Measurements from ENCODE around the gene PBRM1. TPM values are rescaled to one million over a fixed set of nuclear protein-coding genes. Genes with fewer than 3 reads are reported as not detected.

The PBRM1 gene
- total and polyA plus RNA-seq, 2 donors, result 25.1 to 125 TPM

DNA sequence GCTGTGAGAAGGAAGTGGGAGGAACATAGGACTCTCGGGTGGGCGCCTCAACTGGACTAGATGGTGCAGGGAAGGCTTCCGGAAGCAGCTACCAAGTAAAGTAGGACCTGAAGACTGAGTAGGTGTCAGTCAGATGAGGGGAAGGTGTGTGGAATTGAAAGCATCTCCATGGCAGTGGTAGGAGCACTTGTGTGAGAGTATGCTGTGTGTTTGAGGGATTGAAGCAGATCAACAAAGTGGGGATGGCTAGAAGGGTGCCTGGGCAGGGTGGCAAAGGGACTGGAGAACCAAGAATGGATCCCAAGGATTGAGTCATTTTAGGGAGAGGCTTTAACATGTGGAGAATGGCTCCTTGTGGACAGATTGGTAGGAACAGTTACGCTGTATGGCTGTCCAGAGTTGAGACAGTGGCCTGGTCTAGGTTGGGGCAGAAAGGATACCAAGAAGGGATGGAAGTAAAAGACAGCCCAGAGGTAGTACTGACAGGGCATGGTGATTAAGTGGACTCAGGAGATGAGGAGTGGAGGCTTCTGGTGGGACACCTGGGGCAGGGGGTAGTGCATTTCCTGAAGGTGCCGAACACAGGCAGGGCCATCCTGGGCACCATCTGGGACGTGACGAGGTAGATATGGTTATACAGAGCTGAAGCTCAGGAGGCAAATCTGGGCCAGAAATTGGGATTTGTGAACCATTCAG lies 147.8 kb downstream of the PBRM1 start:
- WGBS, result 80% methylated on average over 7 of the region's 7 CpGs
- DNase-seq (ENCODE audit: extremely low spot score), result no peak
- peaks cover 3% of the 10 kb centered on the region for H3K4me1 ChIP-seq (ENCODE audit: insufficient read depth)
- H3K36me3 ChIP-seq (ENCODE audit: insufficient read depth), result no peaks in the 10 kb centered on the region
- no peak overlapping the region for H3K27ac ChIP-seq (ENCODE audit: low read depth)
- H3K4me3 ChIP-seq (ENCODE audit: low read depth, low read length), result peak overlapping the region; percentile 53

DNA sequence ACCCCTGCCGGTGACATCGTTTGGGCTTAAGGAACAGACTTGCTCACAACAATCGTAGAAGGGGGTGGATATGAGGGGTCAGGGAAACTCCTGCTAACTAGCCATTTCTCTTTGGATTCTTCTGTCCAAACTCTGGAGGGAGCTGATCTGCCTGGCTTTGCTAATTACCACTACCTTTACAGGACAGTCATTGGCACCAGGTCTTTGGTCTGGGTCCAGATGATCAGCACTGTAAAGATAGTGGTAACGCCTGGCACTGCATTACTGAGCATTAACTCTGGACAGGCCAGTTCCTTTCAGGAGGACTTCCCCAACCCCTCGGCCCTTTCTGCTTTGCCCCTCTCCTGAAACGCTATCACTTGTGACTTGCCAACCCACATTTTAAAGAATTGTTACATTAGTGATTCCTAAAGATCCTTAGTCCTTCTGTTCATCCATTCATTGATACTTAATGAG lies 148.5 kb downstream of the PBRM1 start:
- Histone ChIP-seq H3K27ac (ENCODE audit: low read depth) (peak overlapping the region; percentile 63), H3K4me1 (ENCODE audit: insufficient read depth) (peaks cover 3% of the 10 kb centered on the region), H3K36me3 (ENCODE audit: insufficient read depth) (no peaks in the 10 kb centered on the region), H3K4me3 (ENCODE audit: low read depth, low read length) (peak overlapping the region; percentile 53)
- DNase-seq (ENCODE audit: extremely low spot score), result no peak
- whole genome bisulfite sequencing, result 3% methylated on average over 6 of the region's 6 CpGs

DNA sequence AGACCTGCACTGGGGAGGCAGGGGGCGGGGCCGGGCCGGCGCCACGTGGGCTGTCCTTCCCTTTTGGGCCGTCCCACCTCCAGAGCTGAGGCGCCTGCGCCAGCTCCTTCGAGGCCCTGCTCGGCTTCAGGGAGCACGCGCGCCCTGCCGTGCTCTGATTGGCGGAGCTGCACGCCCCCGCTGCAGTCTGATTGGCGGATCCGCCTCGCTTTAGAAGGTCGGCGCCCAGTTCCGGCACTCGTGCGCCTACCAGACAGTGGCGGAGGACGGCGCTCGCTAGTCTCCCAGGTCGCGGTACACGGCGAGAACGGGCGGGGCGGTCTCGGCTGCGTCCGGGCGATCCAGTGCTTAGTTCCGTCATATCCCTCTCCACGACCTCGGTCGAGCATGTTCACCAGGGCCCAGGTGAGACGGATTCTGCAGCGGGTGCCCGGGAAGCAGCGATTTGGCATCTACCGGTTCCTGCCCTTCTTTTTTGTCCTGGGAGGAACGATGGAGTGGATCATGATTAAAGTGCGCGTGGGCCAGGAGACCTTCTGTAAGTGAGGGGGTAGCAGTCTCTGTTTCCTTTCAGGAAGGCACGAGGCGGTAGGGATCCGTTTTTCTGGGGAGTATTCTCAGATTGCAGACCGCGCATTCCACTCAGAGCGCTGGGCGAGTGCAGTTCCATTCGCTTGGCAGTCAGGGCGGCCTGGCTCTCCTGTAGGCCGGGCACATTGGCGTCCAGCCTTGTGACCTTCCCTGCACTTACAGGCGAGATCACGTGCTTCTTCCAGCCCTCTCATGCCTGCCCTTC lies 149.1 kb downstream of the PBRM1 start, which contains the start of gene UQCC5:
Gene UQCC5, plus strand, starts transcription at position 237 of the 796 bp plus-strand sequence. Its CDS starts 151 bp downstream, at position 388.
- no peaks in the 10 kb centered on the region for H3K36me3 ChIP-seq (ENCODE audit: insufficient read depth)
- DNase-seq (ENCODE audit: extremely low spot score), result peak; percentile 92
- peak within 1 kb of the TSS; percentile 53 for H3K4me3 ChIP-seq (ENCODE audit: low read depth, low read length)
- WGBS, result under 1% methylated on average over 65 of the region's 65 CpGs
- peaks cover 3% of the 10 kb centered on the region for H3K4me1 ChIP-seq (ENCODE audit: insufficient read depth)
- peak within 1 kb of the TSS; percentile 63 for H3K27ac ChIP-seq (ENCODE audit: low read depth)

DNA sequence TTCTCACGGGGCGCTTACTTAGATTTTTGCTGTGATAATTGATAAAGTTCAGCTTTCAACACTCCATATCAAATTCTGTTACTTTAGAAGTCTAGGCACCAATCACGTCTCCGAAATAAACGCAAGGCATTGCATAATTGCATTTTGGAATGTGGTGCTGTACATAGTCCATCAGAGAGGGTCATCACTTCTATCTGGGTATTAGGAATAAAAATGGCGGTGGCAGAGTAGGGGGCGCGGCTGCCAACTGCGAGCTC lies 149.7 kb downstream of the PBRM1 start:
- WGBS, result 11% methylated on average over 9 of the region's 9 CpGs
- Histone ChIP-seq H3K27ac (ENCODE audit: low read depth) (no peak overlapping the region), H3K4me1 (ENCODE audit: insufficient read depth) (peaks cover 3% of the 10 kb centered on the region), H3K4me3 (ENCODE audit: low read depth, low read length) (no peak overlapping the region), H3K36me3 (ENCODE audit: insufficient read depth) (no peaks in the 10 kb centered on the region)
- DNase-seq (ENCODE audit: extremely low spot score), result no peak

DNA sequence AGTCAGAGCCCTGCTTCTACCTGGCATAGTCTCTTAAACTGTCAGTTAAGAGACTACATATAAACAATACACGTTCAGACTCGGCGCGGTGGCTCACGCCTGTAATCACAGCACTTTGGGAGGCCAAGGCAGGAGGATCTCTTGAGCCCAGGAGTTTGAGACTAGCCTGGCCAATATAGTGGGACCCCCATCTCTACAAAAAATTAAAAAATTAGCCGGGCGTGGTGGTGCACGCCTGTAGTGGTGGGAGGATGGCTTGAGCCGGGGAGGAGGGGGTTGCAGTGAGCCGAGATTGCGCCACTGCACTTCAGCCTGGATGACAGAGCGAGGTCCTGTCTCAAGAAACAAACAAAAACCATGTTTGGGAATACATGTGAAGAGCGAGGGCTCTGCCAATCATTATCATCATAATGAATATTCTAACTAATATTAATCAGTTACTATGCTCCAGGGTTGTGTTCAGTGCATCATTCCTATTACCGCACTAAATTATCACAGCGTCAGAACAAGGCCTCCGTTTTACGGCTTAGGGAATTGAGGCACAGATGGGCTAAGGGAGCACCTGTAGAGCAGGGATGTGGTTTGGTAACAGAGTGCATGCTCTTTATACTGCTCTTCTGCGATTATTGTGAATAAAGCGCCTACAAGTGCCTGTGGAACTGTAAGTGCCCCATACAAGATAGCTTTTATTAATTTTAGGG lies 150.2 kb downstream of the PBRM1 start:
- Histone ChIP-seq H3K4me3 (ENCODE audit: low read depth, low read length) (no peak overlapping the region), H3K36me3 (ENCODE audit: insufficient read depth) (no peaks in the 10 kb centered on the region), H3K27ac (ENCODE audit: low read depth) (no peak overlapping the region), H3K4me1 (ENCODE audit: insufficient read depth) (peaks cover 3% of the 10 kb centered on the region)
- WGBS, result 88% methylated on average over 19 of the region's 19 CpGs
- no peak for DNase-seq (ENCODE audit: extremely low spot score)

DNA sequence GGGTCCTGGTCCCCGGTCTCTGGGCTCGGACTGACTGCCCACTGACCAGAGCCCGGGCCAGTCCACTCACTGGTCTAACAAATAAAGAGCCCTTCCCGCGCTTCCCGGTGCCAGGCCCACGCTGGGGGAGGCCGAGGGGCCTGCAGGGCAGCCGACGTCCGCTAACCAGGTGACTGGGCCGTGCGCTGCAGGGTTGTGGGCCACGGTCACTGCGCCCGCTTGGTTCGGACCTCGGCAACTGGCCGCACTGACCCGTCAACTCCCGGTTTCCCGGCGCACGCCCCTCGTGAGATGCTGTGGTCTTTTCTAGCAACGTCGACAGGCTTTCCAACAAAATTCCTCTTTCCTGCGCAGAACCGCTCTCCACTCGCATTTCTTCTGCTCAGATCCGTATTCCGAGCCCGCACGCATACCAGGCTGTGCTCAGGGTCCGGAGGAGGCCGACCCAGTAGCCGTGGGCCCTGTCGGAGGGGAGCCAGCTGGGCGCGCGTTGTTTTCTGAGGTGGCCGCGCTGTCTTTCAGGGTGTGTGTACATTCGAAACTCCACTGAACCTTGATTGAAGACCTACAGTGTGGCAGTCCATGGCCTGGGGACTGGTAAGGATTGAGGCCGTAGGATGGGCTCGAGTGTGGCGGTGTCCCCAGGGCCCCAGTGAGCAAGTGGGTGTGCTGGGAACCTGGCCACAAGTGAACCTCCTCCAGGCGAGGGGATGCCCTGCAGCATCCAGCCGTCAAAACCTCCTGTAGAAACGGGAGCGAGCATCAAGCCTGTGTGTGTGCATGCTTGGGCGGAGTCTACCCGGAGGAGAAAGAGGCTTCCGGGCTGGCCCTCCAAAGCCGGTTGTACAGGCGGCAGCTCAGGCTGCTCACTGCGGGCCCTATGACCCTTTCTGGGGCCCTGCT lies 151.2 kb downstream of the PBRM1 start:
- Histone ChIP-seq H3K36me3 (ENCODE audit: insufficient read depth) (no peaks in the 10 kb centered on the region), H3K4me1 (ENCODE audit: insufficient read depth) (peaks cover 3% of the 10 kb centered on the region), H3K4me3 (ENCODE audit: low read depth, low read length) (peak overlapping the region; percentile 78), H3K27ac (ENCODE audit: low read depth) (peak overlapping the region; percentile 78)
- DNase-seq (ENCODE audit: extremely low spot score), result no peak
- 26% methylated on average over 57 of the region's 57 CpGs for WGBS

DNA sequence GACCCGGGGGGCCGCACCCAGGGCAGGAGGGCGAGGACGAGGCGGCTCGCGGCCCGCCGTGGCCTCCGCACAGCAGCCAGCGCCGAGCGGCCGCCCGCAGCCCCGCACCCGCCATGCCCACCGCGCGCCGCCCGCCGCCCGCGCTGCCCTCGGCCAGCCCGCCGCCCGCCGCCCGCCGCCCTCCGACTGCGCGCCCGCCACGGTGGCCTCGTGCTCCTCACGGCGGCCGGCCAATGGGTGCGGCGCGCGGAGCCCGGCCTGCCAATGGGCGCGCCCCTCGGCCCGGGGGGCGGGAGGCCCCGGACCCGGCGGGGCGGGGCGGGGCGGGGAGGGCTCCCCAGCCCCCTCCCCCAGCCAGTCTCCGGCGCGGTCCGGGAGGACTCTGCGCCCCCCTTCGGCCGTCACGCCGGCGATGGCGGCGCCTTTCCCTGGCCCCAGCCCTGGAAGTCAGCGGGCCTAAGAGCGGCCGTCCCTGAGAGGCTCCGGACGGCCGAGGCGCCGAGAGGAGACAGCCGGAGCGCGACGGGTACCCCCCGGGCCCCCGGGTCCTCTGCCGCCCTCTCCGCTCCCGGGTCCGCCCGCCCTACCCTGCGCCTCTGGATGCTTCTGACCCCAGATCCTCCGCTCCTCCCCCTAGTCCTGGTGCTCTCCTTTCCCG lies 152.0 kb downstream of the PBRM1 start, which contains the start of gene NT5DC2:
Gene NT5DC2, minus strand, starts transcription at position 235 of the 658 bp plus-strand sequence. Its CDS starts 120 bp downstream, at position 115.
- no peaks in the 10 kb centered on the region for H3K36me3 ChIP-seq (ENCODE audit: insufficient read depth)
- H3K4me3 ChIP-seq (ENCODE audit: low read depth, low read length), result peak within 1 kb of the TSS; percentile 78
- H3K4me1 ChIP-seq (ENCODE audit: insufficient read depth), result peaks cover 3% of the 10 kb centered on the region
- WGBS, result 1% methylated on average over 78 of the region's 91 CpGs
- no peak for DNase-seq (ENCODE audit: extremely low spot score)
- H3K27ac ChIP-seq (ENCODE audit: low read depth), result peak within 1 kb of the TSS; percentile 78

DNA sequence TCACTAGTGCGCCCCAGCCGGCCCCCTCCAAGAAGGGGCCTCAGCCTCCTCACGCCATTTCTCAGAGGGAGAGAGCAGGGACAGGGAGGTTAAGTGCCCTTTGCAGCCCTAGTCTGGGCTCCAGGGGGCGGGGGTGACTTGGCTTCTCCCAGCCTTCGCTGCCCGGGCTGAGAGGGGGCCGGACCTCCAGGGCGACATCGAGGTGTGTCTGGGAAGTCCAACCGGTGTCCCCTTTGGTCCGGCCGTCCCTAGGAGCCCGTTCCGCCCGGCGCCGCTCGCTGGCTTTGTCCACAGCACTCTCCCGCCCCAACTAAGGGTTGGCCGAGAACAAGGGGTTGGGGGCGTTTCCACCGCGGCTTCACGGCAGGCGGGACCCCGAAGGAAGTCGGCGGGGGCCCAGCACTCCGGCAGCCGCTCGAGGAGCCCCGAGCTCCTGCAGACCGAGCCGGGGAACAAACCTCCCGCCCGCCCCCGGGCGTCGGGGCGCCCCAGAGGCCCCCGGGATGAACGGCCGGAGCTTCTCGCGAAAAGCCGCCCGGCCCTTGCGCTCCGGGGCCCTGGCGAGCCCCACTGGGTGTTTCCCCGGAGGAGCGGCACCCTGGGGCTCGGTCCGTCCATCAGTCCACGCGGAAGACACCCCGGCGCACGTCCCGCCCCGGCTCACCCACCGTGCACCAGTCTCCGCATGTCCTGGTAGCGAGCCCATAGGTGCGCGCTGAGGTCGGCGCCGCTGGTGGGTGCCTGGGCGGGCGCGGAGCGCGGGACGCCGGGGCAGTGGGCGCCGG lies 152.7 kb downstream of the PBRM1 start:
- no peak overlapping the region for H3K27ac ChIP-seq (ENCODE audit: low read depth)
- H3K4me3 ChIP-seq (ENCODE audit: low read depth, low read length), result peak overlapping the region; percentile 78
- H3K4me1 ChIP-seq (ENCODE audit: insufficient read depth), result no peaks in the 10 kb centered on the region
- no peaks in the 10 kb centered on the region for H3K36me3 ChIP-seq (ENCODE audit: insufficient read depth)
- WGBS, result 2% methylated on average over 78 of the region's 78 CpGs
- DNase-seq (ENCODE audit: extremely low spot score), result no peak

DNA sequence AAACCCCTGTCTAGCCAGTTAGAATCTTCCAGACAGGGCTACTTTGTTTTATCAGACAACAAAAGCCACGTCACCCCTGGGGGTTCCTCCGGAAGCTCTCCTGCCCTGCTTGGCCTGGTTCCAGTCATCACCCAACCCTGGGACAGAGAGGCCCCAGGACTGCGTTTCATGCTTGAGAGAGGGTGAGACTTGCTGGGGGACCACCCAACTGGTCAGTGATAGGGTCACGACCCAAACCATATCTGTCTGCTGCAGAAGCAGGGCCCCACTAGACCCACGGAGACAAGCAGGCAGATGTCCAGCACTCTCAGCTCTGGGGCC lies 153.2 kb downstream of the PBRM1 start:
- no peak overlapping the region for H3K27ac ChIP-seq (ENCODE audit: low read depth)
- H3K4me1 ChIP-seq (ENCODE audit: insufficient read depth), result no peaks in the 10 kb centered on the region
- H3K4me3 ChIP-seq (ENCODE audit: low read depth, low read length), result peak overlapping the region; percentile 78
- WGBS, result 32% methylated on average over 5 of the region's 5 CpGs
- DNase-seq (ENCODE audit: extremely low spot score), result no peak
- H3K36me3 ChIP-seq (ENCODE audit: insufficient read depth), result no peaks in the 10 kb centered on the region

DNA sequence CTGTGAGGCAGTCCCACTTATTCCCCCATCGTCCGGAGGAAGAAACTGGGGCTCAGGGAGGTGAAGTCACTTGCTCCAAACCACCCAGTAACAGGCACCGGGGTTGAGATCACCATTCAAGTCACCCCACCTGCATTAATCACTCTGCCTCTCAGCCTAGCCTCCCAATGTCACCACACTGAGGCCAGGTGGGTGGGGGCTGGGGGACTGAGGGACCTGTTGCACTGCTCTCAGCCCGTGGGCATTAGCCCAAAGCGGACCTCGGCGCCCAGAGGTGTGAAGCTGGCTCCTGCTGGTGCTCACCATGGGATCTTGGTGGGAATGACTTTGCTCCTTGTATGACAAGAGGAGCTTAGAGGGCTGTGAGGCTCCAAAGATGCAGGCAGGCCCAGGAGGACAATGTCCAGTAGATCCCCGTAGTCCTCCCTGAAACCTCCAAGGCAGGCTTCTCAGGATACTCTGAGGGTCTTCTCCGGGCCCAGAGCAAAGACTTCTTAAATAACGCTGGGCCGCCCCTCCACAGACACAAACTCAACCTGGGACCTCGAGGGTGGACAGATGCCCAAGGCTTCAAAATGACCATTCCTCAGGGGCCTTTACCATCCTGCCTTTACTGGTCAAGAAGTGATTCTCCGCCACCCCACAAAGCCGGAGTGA lies 153.7 kb downstream of the PBRM1 start:
- 81% methylated on average over 14 of the region's 14 CpGs for WGBS
- Histone ChIP-seq H3K4me3 (ENCODE audit: low read depth, low read length) (peak overlapping the region; percentile 78), H3K4me1 (ENCODE audit: insufficient read depth) (no peaks in the 10 kb centered on the region), H3K36me3 (ENCODE audit: insufficient read depth) (no peaks in the 10 kb centered on the region), H3K27ac (ENCODE audit: low read depth) (no peak overlapping the region)
- DNase-seq (ENCODE audit: extremely low spot score), result no peak

DNA sequence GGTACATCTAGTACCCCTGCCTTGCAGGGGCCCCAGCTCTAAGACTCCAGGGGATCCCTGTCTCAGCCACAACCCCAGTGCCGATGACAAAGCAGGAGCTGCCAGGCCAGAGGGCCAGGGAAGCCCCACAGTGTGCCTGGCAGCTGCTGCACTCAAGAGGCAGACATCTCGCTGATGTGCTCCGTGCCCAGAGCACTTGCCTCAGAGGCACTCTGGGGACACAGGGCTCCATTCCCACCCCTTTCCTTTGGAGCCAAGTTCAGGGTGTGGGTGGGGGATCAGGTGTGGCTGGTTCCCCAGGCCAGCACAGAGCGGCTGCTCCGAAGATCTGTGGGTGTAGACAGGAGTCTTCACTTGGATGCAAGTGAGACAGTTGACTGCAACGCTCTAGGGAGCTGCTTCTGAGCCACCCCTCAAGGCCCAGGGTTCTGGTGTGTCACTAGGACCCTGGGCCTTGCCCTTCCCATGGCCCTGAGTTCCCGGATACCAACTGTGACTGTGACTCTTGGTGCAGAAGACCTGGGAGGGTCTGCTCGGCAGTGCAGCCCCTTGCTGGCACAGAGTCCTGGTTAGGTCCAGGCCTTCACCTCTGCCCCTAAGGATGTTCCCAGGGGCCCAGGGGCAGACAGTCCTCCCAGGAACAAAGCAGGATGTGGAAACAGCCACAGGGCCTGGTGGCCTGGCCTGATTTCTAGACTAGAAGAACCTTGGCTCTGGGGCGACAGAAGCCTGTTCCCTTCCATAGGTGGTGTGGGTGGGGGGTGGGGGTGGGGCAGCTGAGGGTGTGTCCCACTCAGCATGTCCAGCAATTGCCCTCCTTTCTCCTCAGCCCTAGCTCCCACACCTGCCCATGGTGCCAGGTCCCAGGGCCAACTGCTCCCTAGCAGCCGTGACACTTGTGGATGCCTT lies 154.5 kb downstream of the PBRM1 start:
- 77% methylated on average over 10 of the region's 10 CpGs for WGBS
- H3K27ac ChIP-seq (ENCODE audit: low read depth), result no peak overlapping the region
- no peak overlapping the region for H3K4me3 ChIP-seq (ENCODE audit: low read depth, low read length)
- DNase-seq (ENCODE audit: extremely low spot score), result no peak
- no peaks in the 10 kb centered on the region for H3K4me1 ChIP-seq (ENCODE audit: insufficient read depth)
- H3K36me3 ChIP-seq (ENCODE audit: insufficient read depth), result no peaks in the 10 kb centered on the region
